GM19397 (cell line): Measurements from ENCODE around the gene OPRL1.

ENCODE experiments used
- ATAC-seq: cut with Tn5 transposase; IDR thresholded peaks from one replicate; pipeline ENCODE4 v1.9.1; 2021; ENCODE audit warnings: mild to moderate bottlenecking, moderate library complexity; ENCODE audit not compliant: unreplicated experiment

Gene OPRL1

DNA sequence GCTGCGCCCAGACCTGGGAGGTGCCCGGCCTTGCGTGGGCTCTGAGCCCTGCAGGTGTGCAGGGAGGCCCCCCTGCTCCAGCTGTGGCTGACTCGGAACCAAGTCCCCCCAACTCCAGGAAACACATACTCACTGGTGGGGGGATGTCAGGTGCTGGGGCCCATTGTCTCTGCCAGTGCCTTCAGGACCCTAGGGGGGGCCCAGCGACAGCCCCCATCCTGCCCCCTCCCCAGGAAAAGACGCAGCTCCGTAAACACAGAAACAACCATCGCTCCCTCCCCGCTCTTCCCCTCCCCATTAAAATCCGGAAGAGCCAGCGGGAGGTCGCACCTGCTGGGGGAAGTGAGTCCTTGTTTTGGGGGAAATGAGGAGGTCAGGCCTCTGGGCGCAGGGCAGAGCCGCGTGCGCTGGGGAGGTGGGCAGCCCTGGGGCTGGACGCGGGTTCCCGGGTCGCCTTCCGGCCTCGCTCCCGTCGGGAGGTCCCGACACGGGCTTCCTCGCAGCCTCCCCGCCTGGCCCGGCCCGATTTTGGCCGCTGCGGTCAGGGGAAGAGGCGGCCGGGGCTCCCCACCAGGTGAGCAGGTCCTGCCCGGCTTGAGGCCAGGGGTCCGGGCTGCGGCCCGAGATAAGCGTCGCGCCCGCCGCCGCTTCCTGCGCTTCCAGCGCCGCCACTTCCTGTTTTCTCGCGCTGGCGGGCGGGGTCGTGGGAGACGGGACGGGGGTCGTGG, 37.7 kb upstream of the OPRL1 start:
- ATAC-seq, result no peak

DNA sequence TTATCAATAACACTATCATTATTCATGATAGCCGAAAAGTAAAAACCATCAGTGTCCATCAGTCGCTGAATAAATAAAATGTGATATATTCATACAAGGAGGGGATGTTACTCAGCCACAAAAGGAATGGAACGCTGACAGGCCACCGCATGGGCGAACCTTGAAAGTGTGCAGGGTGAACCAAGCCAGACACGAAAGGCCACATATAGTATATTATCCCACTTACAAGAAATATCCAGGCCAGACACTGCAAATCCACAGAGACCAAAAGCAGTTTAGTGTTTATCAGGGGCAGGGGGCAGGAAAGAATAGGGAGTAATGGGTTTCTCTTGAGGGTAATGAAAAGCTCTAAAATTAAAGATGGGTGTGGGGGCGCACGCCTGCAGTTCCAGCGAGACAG, 36.1 kb upstream of the OPRL1 start:
- ATAC-seq, result no peak

DNA sequence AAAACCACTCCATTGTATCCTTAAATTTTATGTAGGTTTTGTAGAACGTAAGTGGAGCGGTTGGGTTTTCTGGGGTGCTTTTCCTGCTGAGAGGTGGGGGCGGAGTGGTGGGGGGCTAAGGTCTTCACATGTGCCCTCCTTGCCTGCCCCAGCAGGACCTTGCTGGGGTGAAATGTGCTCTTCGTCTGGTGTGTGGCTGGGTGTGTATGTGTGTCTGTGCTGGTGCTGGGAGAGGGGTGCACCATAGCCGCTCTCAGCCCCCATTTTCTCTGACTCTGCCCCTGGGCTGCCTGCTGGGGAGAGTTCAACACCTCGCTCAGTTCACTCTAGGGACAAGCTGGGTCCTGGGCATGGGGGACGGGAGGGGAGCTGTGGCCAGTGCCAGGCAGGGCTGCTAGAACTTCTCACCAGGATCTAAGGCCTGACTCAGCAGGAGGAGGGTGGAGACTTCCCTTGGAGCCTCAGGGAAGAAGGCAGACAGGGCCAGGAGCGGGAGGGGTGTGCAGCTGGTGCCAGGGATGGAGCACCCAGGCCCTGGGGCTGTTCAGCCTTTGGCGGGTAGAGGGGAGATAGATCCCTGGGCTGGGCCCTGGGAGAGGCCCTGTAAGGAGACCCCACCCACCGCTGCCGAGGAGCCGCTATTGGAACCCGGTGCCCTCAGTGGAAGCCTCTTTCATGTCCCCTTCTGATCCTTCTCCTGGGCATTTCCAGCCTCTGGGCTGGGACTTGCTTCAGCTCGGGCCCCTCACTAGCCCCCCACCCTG, 35.2 kb upstream of the OPRL1 start:
- no peak for ATAC-seq

DNA sequence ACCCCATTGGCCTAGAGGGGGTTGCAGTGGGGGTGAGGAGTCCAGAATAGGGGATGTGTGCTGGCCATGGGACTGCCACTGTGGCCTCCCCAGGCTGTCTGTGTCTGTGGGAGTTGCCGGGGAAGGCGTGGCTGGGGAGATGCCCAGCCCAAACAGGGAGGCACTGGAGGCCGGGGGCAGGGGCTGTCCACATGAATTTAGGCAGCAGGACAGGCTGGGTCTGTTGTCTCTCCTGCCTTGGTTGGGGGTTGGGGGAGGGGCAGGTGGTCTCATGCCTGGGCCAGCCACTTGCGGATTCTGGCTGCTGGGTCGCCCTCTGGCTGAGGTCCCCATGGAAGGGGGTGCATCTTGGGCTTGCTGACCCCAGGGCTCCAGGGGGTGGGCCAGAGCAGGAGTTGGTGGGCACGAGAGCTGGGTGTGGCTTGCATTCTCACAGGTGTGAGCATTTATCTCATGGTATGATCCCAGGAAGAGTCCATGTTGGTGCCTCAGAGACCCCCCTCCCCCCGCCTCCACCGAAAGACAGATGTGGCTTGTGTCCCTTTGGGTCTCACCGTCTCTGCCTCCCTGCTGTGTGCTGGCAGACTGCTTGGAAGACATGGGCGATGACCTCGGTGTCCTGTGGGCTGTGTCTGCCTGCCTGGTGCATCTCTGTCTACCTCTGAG, 34.4 kb upstream of the OPRL1 start:
- ATAC-seq, result no peak

DNA sequence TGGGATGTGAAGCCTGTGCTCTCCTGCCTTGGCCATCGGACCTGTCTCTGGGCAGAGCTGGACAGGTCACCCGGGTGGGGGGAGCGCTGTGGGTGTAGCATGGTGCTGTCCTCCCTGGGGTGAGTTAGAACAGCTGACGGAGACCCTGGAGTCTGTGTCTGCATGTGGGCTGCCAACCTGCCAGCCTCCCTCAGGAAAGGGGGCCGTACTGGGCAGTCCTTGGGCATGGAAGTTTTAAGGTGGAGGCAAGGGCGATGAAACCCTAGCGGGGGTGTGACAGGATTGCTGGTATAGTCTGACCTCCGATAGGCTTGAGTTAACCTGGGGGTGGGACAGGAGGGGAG, 32.9 kb upstream of the OPRL1 start:
- no peak for ATAC-seq

DNA sequence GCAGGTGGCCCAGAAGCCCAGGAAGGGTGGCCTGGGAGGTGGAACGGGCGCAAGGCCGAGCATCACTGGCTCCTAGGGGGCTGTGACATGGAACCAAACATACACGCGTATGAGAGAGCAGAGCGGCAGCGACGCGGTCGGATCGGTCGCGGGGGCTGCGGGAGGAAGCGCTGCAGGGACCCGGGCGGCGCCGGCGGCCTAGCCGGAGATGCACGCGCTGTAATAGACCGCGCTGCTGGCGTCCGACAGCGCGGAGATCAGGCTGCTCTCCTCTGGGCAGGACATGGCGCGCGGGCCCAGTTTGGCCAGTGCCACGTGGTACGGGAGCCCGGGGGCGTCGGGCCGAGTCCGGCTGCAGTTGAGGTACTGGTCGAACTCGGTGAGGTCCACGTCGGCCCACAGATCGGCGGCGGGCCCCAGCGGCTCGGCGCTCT, 31.9 kb upstream of the OPRL1 start:
- ATAC-seq, result no peak

DNA sequence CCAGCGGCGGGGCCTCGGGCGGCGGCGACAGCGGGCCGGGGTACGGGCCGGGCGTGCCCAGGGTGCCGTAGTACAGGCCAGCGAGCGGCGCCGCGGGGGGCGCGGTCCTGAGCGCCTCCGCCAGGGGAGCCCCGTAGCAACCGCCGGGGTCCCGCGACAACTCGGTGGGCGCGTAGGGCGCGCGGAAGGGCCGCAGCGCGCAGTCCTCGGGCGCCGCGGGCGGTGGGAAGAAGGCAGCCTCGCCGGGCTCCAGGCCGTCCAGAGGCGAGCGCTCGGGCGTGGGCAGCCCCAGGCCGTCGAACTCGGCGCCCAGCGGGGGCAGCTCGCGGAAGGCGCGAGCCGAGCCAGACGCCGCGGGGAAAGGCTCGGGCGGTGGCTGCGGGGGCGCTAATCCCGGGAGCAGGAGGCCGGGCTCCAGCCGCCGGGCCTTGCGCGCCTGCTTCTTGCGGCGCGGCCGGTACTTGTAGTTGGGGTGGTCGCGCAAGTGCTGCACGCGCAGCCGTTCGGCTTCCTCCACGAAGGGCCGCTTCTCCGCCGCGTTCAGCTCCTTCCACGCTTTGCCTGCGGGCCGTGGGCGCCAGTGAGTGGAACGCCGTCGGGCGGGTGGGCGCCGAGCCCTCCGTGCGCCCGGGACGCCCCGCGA, 31.4 kb upstream of the OPRL1 start:
- no peak for ATAC-seq

DNA sequence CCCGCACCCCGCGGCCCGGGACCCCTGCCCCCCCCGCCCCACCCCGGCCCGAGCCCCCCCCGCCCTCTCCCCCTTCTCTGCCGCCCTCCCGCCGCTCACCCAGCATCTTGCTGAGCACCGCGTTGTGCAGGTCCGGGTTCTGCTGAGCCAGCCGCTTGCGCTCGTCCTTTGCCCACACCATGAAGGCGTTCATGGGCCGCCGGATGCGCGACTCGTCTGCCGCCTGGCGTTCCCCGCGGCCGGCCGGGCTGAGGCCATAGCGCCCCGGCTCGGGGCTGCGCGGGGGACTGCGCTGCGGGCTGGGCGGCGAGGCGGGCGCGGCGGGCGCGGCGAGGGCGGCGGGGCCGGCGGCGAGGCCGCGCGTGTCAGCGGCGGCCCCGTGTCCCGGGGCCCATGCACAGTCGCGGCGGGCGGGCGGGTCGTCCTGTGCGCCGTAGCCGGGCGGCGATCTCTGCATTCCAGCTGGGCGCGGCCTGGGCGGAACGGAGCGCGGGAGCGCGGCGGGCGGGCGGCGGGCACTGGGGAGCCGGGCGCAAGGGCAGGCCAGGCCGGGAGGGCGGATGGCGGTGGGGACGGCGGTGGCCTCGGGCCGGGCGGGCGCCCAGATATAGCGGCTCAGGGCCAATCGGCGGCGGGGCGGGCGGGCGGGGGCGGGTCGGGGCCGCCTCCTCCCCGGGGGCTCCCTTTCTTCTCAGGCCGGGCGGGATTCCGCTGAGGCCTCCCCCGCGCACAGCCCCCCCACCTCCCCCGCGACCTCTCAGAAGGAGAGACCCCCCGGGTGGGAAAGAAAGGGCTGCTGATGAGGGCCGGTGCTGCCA, 30.6 kb upstream of the OPRL1 start, which contains the start of gene SOX18:
Gene SOX18, minus strand, starts transcription at position 580 of the 818 bp plus-strand sequence. Its CDS starts 123 bp downstream, at position 457.
- ATAC-seq, result no peak

DNA sequence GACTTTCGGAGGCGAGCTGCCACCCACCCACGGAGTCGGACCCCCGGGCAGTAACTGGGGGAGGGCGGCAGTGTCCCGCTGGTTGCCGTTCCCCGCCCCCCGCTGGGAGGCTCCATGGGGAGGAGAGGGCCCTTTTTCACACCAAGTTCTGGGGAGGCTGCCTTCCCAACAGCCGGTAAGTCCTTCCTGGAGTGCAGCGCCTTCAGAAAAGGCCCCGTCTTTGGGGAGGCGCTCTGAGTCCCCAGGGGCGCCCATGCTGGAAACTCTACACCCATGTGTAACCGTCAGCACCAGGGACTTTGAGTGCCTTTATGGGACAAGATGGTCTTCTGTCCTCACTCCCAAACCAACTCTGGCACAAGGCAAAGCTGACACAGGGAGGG, 30.0 kb upstream of the OPRL1 start:
- ATAC-seq, result no peak

DNA sequence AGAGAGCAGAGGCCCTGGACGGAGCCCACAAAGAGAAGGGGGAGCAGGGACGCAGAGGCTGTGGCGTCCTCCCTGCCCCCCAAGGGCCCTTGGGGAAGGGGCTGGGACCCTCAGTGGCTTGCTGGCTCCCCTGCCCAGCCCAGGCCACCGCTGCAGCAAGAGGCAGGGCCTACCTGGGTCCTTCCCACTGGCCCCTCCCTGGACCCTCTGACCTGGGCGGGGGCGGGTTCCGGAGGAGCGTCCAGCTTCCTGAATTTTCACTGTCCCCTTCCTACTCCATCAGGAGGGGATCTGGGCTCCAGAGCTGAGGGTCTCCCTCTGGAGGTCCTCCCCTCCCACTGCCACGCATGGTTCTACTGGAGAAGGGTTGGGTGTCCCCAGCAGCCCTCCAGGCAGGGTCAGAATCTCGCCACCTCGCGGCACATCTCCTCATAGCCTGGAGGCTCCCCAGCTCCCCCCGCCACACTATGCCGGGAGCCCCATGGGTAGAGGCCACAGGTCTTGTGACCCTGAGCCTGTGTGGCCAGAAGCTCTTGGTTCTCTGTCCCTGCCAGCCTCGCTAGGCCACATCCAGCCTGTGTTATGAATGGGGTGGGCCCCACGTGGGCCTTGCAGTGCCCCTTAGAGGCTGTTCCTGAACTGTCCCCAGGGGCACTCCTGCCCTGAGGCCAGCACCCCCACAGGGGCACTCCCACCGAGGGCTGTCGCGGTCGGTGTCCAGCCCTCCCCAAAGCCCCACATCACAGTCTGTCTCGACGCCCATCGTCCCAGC, 29.4 kb upstream of the OPRL1 start:
- ATAC-seq, result no peak

DNA sequence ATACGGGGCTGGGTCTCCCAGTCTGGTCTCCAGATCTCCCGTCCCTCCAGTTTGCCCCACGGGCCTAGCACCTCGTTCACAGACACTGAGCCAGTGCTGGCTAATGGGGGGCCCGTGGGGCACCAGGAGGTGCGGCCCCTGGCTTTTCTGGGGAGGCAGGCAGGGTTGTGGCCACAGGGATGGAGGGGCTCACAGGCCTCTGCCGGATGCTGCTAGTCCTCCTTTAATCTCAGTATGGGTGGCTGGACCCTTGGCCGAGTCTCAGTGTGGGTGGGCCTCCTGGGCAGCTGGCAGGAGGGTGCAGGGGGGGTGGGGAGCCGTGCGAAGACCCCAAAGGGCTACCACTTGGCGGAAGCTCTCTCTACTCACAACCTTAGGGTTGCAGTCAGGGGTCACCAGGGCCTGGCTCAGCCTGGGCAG, 28.8 kb upstream of the OPRL1 start:
- no peak for ATAC-seq

DNA sequence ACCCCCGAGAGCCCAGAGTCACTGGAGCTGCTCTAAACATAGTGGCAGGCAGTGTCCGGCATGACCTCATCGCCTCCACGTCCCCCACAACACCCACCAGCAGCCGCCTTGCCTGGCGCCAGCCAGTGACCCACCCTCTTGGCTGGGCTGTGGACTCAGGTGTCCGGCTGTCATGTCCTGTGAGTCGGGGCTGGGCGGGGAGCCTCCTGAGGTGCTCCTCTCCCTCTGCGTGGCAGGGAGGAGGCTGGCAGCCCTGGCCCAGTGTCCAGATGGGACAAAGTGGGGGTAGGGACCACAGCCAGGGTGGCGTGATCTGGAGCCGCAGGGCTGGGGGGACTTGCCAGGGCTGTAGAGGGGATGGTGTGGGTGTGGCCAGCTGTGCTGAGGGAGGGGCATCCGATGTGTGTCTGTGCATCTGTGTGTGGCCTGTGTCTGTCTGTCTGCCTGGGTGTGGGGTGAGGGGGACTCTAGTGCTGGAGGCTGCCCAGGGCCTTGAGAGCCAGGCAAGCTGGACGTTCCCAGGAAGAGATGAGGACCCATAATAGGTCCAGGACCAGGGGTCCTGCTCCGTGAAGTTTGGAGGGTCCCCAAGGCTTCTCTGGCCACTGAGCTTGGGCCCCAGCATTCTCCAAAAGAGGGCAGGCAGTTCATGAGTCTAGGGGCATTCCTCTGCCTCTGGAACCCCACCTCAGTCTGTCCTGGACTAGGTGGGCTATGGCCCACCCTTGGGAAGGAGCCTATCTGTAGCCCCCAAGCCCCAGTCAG, 28.1 kb upstream of the OPRL1 start:
- ATAC-seq, result no peak

DNA sequence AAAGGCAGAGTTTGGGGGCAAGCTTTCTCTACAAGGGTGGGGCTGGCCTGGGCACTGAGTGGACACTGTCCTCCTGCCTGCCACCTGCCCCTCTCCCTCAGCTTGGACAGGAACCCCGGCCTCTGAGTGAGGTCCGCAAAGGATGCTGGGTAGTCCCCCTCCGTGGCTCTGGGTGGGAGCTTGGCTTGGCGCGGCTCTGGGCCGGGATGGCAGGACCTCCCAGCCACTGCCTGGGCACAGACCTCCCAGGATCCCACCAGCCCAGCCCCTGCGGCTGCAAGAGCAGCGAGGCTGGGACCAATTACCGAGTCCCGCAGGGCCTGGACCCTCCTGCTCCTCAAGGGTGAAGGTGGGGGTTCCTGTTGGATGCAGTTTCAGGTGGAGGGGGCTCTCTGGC, 27.6 kb upstream of the OPRL1 start:
- ATAC-seq, result no peak

DNA sequence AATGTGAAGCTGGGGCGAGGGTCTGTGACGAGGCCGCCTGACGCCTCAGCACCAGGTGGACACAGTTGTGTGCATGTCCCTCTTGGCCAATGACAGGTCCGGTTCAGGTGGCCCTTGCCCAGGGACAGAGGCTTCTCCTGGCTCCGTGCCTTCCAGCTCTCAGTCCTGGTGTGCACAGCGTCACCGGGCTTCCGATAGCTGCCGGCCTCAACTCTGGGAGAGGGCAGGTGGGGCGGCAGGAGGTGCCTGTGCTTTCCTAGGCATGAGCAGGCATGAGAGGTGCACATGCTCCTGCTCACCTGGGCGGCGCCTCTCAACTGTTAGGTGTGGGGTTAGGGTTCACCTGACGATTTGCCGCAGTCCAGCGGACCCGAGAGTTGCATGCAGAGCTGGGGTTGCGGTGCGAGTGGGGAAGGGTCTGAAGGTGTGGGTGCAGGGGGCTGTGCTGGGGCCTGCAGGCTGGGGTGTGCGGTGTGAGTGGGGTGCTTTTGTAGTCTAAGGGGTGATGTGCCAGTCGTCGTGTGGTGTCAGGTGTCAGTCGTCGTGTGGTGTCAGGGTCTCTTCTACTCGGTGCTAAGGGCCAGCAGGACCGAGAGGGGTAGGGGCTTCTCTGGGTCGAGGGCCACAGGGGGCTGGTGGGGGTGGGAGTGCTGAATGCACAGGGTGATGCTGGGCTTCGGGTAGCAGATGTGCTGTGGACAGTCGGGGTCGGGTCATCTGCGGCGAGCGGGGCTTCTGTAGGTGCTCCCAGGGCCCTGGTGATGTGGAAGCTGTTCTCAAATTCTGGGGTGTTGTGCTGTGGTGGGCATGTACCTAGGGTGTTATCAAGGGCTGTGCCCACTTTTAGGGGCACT, 26.7 kb upstream of the OPRL1 start:
- no peak for ATAC-seq

DNA sequence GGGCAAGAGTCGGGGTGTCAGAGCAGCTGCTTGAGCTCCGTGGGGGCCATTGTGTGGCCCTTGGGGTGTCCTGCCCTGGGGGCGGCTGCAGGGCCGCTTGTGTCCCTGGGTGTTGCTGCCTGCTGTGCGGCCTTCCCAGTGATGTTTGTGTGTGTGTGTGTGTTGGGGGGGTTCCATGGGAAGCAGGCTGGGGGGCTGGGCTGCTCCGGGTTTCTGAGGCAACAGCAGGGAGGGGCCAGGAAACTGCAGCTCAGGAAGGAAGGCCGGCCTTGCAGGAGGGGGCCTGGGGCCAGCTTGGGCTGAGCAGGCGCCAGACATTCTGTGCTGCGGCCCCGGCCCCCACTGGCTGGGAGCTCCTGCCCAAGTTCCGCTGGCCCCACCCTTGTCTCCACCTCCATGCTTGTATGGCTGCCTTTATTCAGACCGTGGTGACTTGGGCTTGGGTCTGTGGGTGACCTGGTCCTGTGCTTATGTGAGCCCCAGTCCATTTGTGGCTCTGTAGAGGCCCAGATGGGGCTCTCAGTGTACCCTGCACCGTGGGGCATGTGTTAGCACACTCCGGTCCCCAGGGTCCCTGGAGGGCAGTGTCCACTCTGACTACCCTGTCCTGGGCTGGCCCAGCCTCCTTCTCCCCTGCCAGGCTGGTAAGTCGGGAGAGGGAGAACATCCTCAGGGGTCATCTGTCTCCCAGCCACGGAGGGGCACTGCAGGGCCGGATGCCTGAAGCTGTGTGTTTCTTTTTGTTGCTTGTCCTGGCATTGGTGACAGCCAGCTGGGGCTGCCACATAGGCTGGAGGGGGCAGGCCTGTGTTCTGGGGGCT, 25.8 kb upstream of the OPRL1 start:
- ATAC-seq, result no peak

DNA sequence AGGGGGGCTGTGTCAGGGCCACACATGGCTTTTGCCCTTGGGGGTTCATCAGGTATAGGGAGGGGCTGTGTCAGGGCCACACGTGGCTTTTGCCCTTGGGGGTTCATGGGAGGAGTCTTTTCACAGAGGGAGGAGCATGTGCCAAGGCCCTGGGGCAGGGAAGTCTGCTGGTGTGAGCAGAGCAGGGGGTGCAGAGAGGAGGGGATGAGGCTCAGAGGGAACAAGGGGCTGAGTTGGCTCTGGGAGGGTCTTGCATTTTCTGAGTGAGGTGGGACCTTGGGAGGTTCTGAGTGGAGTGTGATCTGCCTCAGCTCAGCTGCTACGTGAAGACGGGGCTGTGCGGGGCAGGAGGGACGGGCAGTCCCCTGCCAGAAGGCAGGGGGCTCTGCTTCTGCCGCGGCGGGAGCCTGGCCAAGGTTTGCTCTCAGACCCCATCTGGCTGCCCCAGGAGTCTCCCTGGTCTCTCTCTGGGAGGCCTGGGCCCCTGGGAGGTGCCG, 24.4 kb upstream of the OPRL1 start:
- ATAC-seq, result no peak
